H9 (cell line): ENCODE measurements around the gene ACTN4. TPM values are rescaled to one million over a fixed set of nuclear protein-coding genes. Genes with fewer than 3 reads are reported as not detected.

Experiments
- DNase-seq: peaks from one replicate; pipeline ENCODE4 v3.0.0-alpha.2; 2017
- H2AFZ ChIP-seq: one replicate; pipeline ENCODE4 v1.6.1; 2013; ENCODE audit warnings: mild to moderate bottlenecking, low read length, control low read depth, moderate library complexity
- H2AK5ac ChIP-seq: 2 replicates; pipeline ENCODE4 v1.6.1; 2013; ENCODE audit warnings: low read length, control low read depth, mixed read lengths; ENCODE audit not compliant: insufficient read length
- H2BK120ac ChIP-seq: one replicate; pipeline ENCODE4 v1.6.1; 2013; ENCODE audit warnings: low read depth, mild to moderate bottlenecking, low read length, control low read depth, inconsistent platforms; ENCODE audit not compliant: poor library complexity, severe bottlenecking
- H2BK12ac ChIP-seq: 2 replicates; pipeline ENCODE4 v1.6.1; 2013; ENCODE audit warnings: low read length, control low read depth, mixed read lengths, low read depth; ENCODE audit not compliant: insufficient read length
- H2BK15ac ChIP-seq: 2 replicates; pipeline ENCODE4 v1.6.1; 2013; ENCODE audit warnings: low read depth, low read length, control low read depth
- H2BK20ac ChIP-seq: one replicate; pipeline ENCODE4 v1.6.1; 2013; ENCODE audit warnings: low read depth, mild to moderate bottlenecking, low read length, control low read depth, inconsistent platforms; ENCODE audit not compliant: poor library complexity, severe bottlenecking
- H2BK5ac ChIP-seq: 2 replicates; pipeline ENCODE4 v1.6.1; 2013; ENCODE audit warnings: low read length, control low read depth, mixed read lengths; ENCODE audit not compliant: insufficient read length
- H3K14ac ChIP-seq: 2 replicates; pipeline ENCODE4 v1.6.1; 2013; ENCODE audit warnings: low read length, control low read depth; ENCODE audit not compliant: insufficient read depth
- H3K18ac ChIP-seq: 2 replicates; pipeline ENCODE4 v1.6.1; 2013; ENCODE audit warnings: low read depth, mild to moderate bottlenecking, mixed read lengths, low read length, control low read depth; ENCODE audit not compliant: insufficient read length
- H3K23ac ChIP-seq: 2 replicates; pipeline ENCODE4 v1.6.1; 2013; ENCODE audit warnings: low read length, control low read depth, mixed read lengths, low read depth; ENCODE audit not compliant: insufficient read length
- H3K23me2 ChIP-seq: 2 replicates; pipeline ENCODE4 v1.6.1; 2013; ENCODE audit warnings: low read depth, mild to moderate bottlenecking, mixed read lengths, low read length, control low read depth; ENCODE audit not compliant: insufficient read length, poor library complexity, severe bottlenecking
- H3K27ac ChIP-seq: 2 replicates; pipeline ENCODE4 v1.5.1; 2013; ENCODE audit warnings: low read length, control low read depth, mixed read lengths, low read depth; ENCODE audit not compliant: insufficient read length
- H3K27me3 ChIP-seq: 2 replicates; pipeline ENCODE4 v1.6.1; 2013; ENCODE audit warnings: low read length, control low read depth, inconsistent platforms; ENCODE audit not compliant: insufficient read depth
- H3K4ac ChIP-seq: 2 replicates; pipeline ENCODE4 v1.6.1; 2013; ENCODE audit warnings: low read depth, mild to moderate bottlenecking, control low read depth, inconsistent platforms, low read length, moderate library complexity
- H3K4me1 ChIP-seq: 2 replicates; pipeline ENCODE4 v1.6.1; 2013; ENCODE audit warnings: low read length, control low read depth, inconsistent platforms; ENCODE audit not compliant: insufficient read depth
- H3K4me2 ChIP-seq: 2 replicates; pipeline ENCODE4 v1.6.1; 2013; ENCODE audit warnings: low read length, control low read depth, mixed read lengths; ENCODE audit not compliant: insufficient read length, insufficient read depth
- H3K56ac ChIP-seq: 2 replicates; pipeline ENCODE4 v1.6.1; 2013; ENCODE audit warnings: low read depth, mild to moderate bottlenecking, mixed read lengths, low read length, control low read depth; ENCODE audit not compliant: insufficient read length
- H3K79me1 ChIP-seq: 2 replicates; pipeline ENCODE4 v1.6.1; 2013; ENCODE audit warnings: low read depth, mild to moderate bottlenecking, moderate library complexity, low read length, control low read depth, inconsistent platforms; ENCODE audit not compliant: insufficient read depth, poor library complexity, severe bottlenecking
- H3K79me2 ChIP-seq: 2 replicates; pipeline ENCODE4 v1.6.1; 2013; ENCODE audit warnings: low read length, control low read depth, inconsistent platforms; ENCODE audit not compliant: insufficient read depth
- H3K9ac ChIP-seq: 2 replicates; pipeline ENCODE4 v1.6.1; 2013; ENCODE audit warnings: low read length, control low read depth, mixed read lengths; ENCODE audit not compliant: insufficient read length; ENCODE audit errors: extremely low read depth
- H3K9me3 ChIP-seq: one replicate; pipeline ENCODE4 v1.6.1; 2013; ENCODE audit warnings: low read depth, low read length, inconsistent platforms; ENCODE audit not compliant: control insufficient read depth
- H3T11ph ChIP-seq: one replicate; pipeline ENCODE4 v1.6.1; 2013; ENCODE audit warnings: mild to moderate bottlenecking, low read length, control low read depth, inconsistent platforms
- H4K20me1 ChIP-seq: one replicate; pipeline ENCODE4 v1.6.1; 2013; ENCODE audit not compliant: control insufficient read depth, insufficient read length, insufficient read depth
- H4K5ac ChIP-seq: 2 replicates; pipeline ENCODE4 v1.6.1; 2013; ENCODE audit warnings: low read depth, mild to moderate bottlenecking, mixed read lengths, low read length, control low read depth; ENCODE audit not compliant: insufficient read length
- H4K8ac ChIP-seq: replicated peaks from 2 replicates; pipeline ENCODE4 v1.6.1; 2013; ENCODE audit warnings: low read length, control low read depth, mixed read lengths, low read depth; ENCODE audit not compliant: insufficient read length
- H4K91ac ChIP-seq: 2 replicates; pipeline ENCODE4 v1.6.1; 2013; ENCODE audit warnings: low read depth, mild to moderate bottlenecking, moderate library complexity, mixed read lengths, low read length, control low read depth; ENCODE audit not compliant: insufficient read length
- H3K27ac Mint-ChIP-seq, 3 experiments: 2 replicates in 2 of 3; 3 replicates in 1 of 3; pipeline ENCODE4 v1.8.0; 2020 to 2021; ENCODE audit warnings: mixed read lengths in 3 of 3, mild to moderate bottlenecking in 1 of 3, moderate library complexity in 1 of 3
- H3K27me3 Mint-ChIP-seq: 2 replicates; pipeline ENCODE4 v1.8.0; 2021; ENCODE audit warnings: low read depth, mild to moderate bottlenecking, moderate library complexity, mixed read lengths
- H3K36me3 Mint-ChIP-seq, 3 experiments: 2 replicates in 2 of 3; 3 replicates in 1 of 3; pipeline ENCODE4 v1.8.0; 2020 to 2021; ENCODE audit warnings: low read depth in 3 of 3, mixed read lengths in 3 of 3; ENCODE audit not compliant: insufficient read depth in 1 of 3
- H3K4me1 Mint-ChIP-seq, 2 experiments: 2 replicates each; pipeline ENCODE4 v1.8.0; 2020; ENCODE audit warnings: mixed read lengths in 2 of 2
- H3K4me3 Mint-ChIP-seq, 2 experiments: 2 replicates in 1 of 2; 3 replicates in 1 of 2; pipeline ENCODE4 v1.8.0; 2020 to 2021; ENCODE audit warnings: mild to moderate bottlenecking in 2 of 2, mixed read lengths in 2 of 2, moderate library complexity in 1 of 2
- H3K9me3 Mint-ChIP-seq, 2 experiments: 2 replicates in 1 of 2; 3 replicates in 1 of 2; pipeline ENCODE4 v1.8.0; 2020; ENCODE audit warnings: mild to moderate bottlenecking in 2 of 2, mixed read lengths in 2 of 2, moderate library complexity in 1 of 2
- WGBS: extraction: QIAGEN DNeasy Blood & Tissue Kit; methylation state at CpG from one replicate; pipeline ENCODE4 v1.1.7; 2013; ENCODE audit warnings: missing lambda C conversion rate, low lambda C conversion rate, mixed read lengths; ENCODE audit not compliant: insufficient read length; ENCODE audit errors: extremely low coverage; 5-methylcytosine and 5-hydroxymethylcytosine counted together
- total RNA-seq: library from RNA; stranded (reverse); gene quantifications from 2 replicates; pipeline ENCODE4 v1.2.1, GENCODE V29; 2021
- TF ChIP-seq, protein P1 (sequence below): fragments of 200-600 bp; sonication (generic); conservative IDR thresholded peaks from 3 replicates; pipeline ENCODE4 v1.8.0; 2021; ENCODE audit warnings: antibody characterized with exemption, mild to moderate bottlenecking

ACTN4 gene
- total RNA-seq, 1 experiment from 2014 or later = 369 TPM

DNA sequence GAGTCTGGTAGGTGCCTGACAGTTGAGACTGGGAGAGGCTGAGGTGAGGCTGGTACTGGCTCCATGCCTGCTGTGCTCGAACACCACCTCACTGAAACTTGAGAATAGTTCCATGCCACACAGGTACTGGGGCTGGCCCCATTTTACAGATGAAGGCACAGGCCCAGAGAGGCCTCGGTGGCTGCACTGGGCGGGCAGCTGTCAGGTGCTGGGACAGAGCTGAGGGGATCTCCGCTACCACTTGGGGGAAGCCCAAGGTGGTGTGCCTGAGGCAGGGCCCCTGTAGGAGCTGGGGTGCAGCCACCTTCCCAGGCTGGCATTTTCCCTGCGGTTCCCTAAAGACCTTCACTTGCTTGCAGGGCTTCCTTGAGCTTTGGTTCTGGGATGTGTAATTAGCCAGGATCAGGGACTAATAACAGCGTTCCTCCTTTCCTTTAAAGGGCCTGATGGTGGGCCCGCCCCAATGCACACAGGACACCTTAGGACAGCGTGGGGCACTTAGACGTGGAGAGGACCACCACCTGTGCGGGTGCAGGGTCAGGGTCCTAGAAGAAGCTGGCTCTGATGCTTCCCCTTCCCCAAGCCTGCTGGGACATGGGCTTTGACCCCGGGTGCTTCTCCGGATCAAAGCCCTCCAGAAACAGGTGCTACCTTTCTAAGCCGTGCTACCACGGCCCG lies 73.2 kb downstream of the ACTN4 start:
- no peaks in the 10 kb centered on the region for H3K9me3 ChIP-seq
- no peaks in the 10 kb centered on the region for H3K23me2 ChIP-seq
- H3K79me2 ChIP-seq = no peaks in the 10 kb centered on the region
- H3K27me3 Mint-ChIP-seq = no peaks in the 10 kb centered on the region
- no peaks in the 10 kb centered on the region for H3K9me3 Mint-ChIP-seq
- no peak for DNase-seq
- no peak overlapping the region for H3K4me2 ChIP-seq
- H3K56ac ChIP-seq = no peak overlapping the region
- no peak overlapping the region for H3K27ac ChIP-seq
- H2AFZ ChIP-seq = no peak overlapping the region
- H3K36me3 Mint-ChIP-seq = peaks cover 28 to 82% (median 78%) of the 10 kb centered on the region in 3 experiments; a peak in 6 of 7 replicates
- no peak overlapping the region for H2BK12ac ChIP-seq
- H3K14ac ChIP-seq = no peak overlapping the region
- H3K18ac ChIP-seq = no peak overlapping the region
- no peak overlapping the region for H2BK5ac ChIP-seq
- H4K8ac ChIP-seq = no peak overlapping the region
- WGBS = no CpG with 5 or more reads among the region's 15 CpGs
- H3K4me3 Mint-ChIP-seq = no peak overlapping the region
- H4K91ac ChIP-seq = no peak overlapping the region
- H4K20me1 ChIP-seq = no peaks in the 10 kb centered on the region
- H2AK5ac ChIP-seq = no peak overlapping the region
- H4K5ac ChIP-seq = no peak overlapping the region
- H2BK120ac ChIP-seq = no peak overlapping the region
- H2BK20ac ChIP-seq = no peak overlapping the region
- peaks cover 0 to 4% of the 10 kb centered on the region in 2 experiments; a peak in 1 of 4 replicates for H3K4me1 Mint-ChIP-seq
- H3K4ac ChIP-seq = no peak overlapping the region
- H3K27me3 ChIP-seq = no peaks in the 10 kb centered on the region
- no peak overlapping the region for H3K9ac ChIP-seq
- no peaks in the 10 kb centered on the region for H3K4me1 ChIP-seq
- no peaks in the 10 kb centered on the region for H3K79me1 ChIP-seq
- TF ChIP-seq, protein P1, sequence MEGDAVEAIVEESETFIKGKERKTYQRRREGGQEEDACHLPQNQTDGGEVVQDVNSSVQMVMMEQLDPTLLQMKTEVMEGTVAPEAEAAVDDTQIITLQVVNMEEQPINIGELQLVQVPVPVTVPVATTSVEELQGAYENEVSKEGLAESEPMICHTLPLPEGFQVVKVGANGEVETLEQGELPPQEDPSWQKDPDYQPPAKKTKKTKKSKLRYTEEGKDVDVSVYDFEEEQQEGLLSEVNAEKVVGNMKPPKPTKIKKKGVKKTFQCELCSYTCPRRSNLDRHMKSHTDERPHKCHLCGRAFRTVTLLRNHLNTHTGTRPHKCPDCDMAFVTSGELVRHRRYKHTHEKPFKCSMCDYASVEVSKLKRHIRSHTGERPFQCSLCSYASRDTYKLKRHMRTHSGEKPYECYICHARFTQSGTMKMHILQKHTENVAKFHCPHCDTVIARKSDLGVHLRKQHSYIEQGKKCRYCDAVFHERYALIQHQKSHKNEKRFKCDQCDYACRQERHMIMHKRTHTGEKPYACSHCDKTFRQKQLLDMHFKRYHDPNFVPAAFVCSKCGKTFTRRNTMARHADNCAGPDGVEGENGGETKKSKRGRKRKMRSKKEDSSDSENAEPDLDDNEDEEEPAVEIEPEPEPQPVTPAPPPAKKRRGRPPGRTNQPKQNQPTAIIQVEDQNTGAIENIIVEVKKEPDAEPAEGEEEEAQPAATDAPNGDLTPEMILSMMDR = no peak
- H2BK15ac ChIP-seq = no peak overlapping the region
- no peak overlapping the region for H3K27ac Mint-ChIP-seq
- H3K23ac ChIP-seq = no peak overlapping the region
- H3T11ph ChIP-seq = no peak overlapping the region
